GF-D8 (cell line): ENCODE measurements around the gene MSI2.

Experiments used
- DNase-seq: peaks from one replicate; lab custom pipeline; 2025; lab: John Stamatoyannopoulos, UW

Gene MSI2

DNA sequence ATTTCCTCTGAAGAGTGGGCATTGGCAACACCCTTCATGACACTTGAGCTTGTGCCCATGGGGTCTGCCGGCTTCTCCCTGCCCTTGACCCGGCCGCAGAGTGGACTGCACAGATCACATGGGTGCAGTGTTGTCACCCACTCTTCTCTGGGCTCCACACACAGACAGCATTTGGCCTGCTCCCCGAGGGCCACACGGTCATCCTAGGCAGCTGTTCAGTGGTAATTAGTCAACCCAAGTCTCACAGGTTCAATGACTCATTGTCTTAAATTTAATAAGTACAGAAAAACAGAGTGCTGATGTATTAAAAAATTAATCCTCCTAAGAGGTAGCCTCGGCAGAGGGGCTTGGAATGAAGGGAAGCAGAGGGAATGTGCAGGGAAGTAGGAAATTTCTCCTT lies 204.8 kb downstream of the MSI2 start:
- no peak for DNase-seq

DNA sequence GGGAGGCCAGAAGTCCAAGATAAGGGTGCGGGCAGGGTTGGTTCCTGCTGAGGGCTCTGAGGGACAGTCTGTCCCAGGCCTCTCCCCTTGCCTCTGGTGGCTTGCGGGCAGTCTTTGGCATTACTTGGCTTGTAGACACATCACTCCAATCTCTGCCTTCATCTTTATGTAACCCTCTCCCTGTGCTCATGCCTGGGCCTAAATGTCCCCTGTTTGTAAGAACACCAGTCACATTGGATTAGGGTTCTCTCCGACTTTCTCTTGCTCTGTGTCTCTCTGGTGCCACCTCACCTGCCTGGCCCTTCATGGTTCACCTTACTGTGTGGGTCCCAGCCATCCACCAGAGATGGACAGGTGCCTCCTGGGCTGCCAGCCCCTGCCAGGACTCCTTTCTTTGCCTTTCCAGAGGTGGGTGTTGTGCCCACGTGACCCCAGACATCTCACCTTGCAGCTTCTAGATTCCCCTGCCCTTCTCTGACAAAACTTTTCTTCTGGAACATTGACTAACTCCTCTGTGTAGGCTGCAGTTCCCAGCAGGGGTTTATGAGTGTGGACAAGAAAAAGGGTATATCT lies 205.8 kb downstream of the MSI2 start:
- no peak for DNase-seq

DNA sequence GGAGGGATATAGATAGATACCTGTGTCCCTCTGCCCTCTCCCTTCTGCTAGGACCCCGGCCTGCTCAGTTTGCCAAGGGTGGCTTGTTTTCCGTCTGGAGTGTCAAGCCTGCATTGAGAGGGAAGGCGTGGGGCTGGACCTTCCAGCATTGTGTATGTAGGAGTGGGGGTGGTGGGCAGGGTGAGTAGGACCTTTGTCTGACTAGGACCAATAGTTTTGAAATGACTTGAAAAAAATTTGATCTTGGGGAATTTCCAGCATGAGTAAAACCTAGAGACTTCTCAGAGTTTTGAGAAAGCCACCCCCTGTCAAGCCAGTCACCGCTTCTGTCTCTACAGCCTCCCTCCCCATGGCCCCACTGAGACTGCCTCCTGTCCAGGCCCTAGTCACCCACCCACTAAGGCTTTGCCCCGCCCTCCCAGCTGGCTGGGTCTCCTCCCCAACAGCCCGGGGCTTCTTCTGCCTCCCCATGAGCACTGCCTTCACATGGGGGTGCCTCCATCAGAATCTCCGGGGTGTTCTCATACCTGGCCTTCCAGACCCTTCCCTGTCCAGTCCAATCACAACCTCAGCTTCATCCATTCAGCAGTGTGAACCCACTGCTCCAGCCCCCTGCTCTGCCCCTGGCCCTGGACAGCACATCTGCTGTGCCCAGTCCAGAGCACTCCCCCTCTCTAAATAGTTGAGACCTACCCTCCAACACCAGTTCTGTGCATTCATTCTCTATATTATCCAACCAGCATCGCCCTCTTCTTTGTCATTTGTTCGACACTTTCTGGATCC lies 207.0 kb downstream of the MSI2 start:
- DNase-seq, result no peak

DNA sequence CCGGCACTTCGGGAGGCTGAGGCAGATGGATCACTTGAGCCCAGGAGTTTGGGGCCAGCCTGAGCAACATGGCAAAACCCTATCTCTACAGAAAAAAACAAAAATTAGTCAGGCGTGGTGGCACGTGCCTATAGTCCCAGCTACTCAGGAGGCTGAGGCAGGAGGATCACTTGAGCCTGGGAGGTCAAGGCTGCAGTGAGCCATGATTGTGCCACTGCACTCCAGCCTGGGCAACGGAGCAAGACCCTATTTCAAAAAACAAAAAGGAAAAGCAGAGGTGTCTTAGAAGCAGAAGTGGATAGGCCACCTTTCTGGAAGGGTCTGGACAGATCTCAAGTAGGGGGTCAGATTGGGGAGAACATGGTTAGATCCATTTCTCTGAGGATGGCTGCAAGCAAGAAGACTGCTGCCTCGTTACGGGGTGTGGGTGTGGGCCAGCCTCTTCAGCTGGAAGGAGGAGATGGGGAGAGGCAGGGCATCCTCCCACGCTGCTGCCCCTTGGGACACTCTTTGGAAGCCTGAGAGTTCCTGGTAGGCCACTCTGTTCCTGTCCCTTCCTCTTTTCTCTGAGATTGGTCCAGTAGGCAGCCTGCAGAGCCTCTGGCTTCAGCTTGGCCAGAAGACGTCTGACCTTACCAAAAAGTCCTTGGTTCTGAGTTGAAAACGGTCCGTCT lies 208.0 kb downstream of the MSI2 start:
- DNase-seq, result no peak

DNA sequence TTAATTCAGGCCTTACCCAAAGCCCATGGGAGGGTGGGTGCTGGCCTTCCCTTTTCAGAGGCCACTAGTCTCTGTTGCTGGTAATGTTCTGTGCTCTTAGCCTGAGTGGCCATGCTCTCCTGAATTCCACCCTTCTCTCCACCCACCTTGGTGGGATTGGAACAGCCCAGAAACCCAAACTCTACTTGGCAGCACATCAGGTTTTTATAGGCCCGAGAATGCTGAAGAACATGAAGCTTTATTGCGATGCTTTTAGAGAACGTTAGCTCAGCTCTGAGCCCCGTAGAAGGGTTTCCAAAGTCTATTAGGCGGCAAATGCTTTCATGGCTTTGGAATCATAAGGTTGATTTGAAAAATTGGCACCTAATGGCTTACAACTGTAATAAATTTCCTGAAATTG lies 209.3 kb downstream of the MSI2 start:
- no peak for DNase-seq

DNA sequence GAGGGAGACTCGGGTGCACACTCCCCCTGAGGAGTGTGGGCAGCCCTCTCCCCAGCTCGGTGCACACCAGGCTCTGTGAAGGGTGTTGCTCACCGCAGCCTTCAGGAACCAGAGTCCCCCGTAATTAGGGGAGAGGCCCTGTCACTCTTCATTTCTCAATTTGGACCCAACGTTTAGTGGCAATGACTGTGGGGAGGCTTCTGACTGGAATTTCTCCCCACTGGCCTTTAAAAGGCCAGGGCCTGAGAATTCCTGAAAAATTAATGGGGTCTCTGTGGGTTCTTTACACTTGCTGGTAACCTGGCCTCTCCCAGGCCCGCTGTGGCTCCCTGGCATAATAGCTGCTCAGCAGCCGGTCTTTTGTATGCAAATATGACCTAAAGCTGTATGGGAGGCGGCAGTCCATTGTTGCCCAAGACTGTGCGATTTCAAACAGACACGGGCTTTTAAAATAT lies 209.7 kb downstream of the MSI2 start:
- DNase-seq, result no peak

DNA sequence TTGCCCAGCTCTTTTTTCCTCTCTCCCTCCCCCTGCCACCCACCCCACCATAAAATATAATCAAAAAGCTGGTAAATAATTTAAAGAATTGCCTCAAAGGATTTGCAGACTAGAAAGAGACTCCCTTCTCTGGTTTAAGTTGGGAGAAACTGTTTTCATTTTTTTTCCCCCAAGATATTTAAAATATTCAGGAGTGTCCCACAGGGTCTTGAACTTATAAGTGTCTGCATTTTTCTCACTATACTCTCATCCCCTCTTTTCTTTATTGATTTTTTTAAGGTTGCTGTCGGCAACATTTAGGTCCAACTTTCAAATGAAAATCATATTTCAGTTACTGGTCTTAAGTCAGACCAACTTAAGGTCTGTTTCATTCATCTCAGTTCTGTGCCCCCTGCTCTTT lies 210.2 kb downstream of the MSI2 start:
- DNase-seq, result no peak

DNA sequence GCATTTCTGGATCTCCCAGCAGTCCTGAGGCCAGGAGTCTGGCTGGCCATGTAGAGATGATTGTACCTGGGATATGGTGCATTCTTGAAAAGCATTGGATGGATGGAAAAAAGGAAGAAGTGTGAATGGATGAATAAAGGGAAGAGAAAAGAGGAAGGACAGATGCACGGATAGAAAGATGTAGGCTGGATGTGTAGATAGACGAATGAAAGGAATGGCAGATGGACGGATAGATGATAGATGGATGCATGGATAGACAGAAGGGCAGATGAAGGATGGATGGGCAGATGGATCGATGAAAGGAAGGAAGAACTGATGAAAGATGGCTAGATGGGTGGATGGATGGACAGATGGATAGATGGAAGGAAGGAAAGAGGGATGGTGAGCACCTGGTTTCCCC lies 210.9 kb downstream of the MSI2 start:
- DNase-seq, result no peak

DNA sequence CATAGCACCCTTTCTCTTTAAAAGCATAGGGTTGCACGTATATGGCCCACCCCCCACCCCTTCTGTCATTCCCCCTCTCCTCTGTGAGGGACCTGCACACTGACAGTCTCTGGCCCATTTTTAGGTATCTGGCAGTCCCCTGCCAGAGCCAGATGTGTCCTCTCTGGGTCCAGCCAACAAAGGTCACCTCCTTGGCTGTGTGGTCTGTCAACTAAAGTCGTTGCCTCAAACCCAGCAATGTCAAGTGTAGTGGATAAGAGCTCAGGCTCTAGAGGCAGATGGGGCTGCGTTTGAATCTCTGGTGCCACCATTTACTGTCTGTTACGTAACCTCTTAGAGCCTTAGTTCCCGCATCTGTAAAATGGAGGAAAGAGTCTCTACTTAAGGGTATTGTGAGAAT lies 211.5 kb downstream of the MSI2 start:
- DNase-seq, result no peak

DNA sequence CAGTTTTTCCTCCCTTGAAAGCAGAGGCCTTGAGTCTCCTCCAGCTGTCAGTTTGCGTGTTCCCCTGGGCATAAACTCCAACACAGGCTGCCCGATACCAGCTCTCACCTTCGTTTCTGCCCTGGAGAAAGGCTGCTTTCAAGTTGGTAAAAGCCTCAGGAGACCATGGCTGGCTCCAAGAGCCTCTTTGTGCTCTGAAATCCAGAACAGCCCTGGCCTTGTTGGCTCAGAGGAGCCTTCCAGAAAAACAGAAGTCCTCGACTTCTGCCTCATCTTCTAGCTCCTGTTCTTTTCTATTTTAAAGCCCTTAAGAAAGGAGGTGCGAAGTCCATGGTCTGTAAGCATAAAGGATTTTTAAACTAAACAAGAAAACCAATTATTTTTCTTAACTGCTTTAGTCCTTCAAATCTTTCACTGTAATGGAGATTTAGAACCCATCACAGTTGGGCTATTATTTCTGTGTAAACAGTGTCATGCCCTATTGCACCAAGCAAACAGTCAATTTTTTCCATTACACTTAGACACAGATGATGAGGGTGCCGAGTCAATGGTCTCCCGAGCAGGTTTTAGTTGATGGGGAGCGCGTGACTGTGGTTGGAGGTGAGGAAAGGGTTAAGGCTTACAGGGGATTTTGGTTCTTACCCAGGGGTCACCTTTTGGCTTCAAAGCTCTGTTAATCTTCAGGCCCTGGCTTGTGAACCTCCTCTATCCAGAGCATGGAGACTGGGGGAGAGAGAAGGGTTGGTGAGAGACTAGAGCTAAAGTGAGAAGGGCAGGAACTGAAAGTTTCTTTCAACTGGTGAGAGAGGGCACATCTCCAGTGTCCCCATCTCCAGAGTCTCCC lies 212.8 kb downstream of the MSI2 start:
- no peak for DNase-seq

DNA sequence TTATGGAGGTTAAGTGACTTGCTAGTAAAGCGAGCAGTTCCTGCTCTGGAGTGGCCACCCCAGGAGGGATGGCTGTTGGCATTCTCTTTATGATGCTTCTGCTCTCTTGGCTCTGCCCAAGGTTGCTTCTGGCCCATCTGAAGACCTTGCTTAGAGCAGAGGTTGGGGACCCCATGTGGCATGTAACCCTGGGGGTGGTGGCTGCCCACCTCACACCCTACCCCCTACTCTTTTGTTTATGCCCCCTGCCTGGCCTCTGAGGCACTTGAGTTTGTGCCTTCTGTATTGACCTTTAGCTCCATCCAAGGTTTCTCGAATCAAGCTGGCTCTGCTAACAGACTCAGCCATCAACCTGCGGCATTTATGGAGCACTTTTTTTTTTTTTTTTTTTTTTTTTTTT lies 214.6 kb downstream of the MSI2 start:
- DNase-seq, result no peak

DNA sequence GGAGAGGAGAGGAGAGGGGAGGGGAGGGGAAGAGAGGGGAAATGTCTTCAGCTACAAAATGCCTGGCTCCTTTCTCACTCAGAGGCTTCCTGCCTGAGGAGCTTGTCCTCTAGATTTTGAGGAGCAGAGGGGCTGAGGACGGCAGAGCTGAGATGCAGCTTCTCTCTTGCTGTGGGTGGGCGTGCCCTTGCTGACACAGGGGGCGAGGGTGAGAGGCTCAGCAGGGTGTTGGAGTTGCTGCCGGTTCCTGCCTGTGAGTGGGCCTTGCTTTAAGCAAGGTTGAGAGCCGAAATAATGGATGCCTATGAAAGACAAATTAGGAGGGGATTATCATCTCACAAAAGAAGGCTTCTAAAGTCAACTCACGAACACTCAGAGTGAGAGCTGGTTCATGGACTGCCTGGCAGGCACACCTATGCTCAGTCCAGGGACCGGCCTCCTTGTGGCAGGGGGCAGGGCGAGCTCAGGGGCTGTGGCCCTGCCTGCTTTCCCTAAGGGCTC lies 215.6 kb downstream of the MSI2 start:
- no peak for DNase-seq

DNA sequence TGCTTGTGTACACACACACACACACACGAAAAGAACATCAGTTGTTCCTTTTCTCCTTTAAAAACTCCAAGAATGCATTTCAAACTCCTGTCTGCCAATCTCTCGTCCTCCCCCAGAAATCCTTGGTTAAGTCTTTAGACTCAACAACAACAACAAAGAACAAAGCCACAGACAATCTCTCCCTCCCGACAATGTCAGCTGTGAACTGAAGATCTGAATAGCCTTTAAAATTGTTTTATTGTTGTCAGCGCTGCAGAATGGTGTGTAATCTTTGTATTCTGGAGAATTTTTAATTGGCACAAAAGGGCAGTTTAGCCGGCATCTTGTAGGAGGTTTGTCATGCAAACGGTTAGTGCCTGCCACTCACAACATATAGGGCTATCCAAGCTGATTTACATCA lies 219.5 kb downstream of the MSI2 start:
- no peak for DNase-seq

DNA sequence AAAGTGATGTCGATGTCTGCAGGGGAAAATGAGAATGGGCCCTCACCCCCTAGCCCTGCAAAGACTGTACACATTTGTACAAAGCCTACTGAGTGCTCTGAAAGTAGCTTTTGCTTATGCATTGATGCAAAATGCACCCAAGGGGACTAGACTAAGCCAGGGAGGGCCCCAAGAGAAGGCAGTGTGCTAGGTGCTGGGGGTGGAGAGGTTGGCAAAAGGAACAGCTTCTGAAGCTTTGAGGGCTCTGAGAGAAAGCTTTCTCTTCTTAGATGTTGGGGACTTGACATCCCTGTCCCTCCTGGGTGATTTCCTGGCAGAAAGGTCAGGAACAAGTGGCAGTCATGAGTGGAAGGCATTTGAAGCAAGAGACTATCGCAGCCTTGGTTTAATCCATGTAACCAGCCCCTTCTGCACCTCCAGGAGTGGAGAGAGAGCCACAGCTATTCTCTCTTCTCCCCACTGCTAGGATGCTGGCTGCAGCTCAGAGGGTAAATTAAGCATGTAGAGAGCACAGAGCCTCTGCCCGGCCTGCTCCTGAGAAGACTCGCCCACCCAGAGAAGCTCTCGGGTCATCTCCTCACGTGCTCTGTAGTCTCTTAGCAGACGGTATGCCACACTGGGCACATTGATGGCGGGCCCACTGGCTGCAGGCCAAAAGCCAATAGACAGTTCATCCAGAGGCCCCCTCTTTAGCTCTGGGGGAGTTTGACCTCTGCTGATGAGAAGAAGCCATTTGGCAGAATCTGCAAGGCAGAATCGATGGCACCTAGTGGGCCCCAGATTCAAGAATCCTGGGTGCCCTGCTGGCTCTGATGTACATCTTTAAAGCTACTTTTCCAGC lies 221.4 kb downstream of the MSI2 start:
- DNase-seq, result no peak

DNA sequence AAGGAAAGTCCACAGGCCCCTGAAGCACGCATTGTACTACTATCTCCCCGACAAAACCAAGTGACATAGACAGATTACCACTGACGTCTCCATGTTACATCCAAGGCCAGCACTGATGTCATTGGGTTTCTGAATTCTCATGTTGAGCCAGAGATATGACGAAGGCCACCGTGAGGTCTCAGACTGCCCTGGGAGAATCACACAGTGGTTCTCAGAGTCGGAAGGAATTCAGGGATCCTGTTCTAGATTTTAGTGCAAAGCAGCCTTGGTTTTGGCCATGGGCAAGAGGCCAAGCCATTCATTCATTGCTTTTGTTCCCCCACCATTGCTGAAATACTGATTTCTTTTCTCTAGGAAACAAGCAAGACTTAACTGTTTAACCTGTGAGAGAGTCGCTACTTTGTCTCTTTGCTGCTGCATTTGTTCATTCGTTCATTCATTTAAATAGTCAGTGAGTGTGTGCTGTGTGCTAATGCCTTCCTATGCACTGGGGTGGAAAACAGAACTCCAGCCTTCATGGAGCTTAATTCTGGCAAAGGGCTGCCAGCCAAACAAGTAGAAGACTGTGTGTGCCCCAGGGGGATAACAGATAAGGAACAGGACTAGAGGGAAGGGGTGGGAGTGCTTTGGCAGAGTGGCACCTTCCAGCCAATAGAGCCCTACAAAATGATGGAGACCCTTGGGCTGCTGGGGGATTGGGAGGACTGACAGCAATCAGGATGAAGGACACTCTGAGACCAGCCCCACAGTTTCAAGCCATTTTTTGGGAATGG lies 222.3 kb downstream of the MSI2 start:
- DNase-seq, result no peak

DNA sequence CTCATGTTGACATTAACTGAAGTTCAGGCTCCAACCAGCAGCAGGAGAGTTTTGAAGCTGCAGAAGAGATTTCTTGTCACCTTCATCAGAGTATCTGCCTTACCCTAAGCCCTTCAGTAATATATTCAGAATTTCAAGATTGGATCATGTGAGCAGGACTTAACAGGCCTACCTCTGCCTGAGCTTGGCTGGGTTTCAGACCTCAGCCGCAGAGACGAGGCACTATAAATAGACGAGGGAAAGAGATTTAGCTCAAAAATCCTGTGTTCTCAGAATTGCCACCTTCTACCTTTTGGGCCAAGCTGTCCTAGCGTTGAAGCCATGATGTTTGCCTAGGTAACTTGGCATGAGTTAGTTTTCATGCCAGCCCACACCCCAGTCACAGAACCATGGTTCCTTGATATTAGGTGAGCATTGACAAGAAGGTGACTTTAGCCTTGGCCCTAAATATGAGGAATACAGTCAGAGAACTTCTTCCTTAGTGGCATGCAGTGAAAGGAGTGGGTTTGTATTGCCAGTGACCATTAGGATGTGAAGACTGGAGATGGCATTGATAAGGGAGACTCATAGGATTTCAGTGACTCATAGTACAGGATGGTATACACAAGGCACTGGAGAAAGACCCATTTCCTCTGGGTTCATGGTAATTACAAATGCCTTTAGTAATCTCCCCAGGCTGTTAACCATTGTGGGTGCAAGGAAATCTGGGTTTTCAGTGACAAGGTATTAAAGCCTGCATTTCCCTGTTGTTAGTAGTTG lies 224.3 kb downstream of the MSI2 start:
- DNase-seq, result no peak

DNA sequence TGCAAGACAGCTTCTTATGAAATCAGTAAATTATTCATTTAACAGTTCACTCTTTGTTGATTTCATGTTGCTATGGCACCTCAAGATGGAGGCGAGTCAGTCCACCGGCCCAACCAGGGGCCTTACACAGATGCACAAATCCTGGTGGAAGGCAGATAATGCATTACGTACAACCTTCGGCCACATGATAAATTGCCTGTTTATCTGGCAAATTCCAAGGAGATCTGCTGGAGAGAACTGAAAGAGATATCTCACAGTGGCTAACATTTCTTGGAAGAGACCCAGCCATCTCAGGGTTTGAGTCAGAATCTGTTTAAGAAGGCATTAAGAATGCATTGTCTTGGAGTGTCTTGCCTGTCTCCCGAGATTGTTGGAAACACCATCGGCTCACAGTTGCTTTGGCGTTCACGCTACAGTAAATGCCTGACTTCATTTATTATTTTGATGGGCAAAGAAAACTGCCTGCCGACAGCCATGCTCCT lies 225.6 kb downstream of the MSI2 start:
- DNase-seq, result no peak

DNA sequence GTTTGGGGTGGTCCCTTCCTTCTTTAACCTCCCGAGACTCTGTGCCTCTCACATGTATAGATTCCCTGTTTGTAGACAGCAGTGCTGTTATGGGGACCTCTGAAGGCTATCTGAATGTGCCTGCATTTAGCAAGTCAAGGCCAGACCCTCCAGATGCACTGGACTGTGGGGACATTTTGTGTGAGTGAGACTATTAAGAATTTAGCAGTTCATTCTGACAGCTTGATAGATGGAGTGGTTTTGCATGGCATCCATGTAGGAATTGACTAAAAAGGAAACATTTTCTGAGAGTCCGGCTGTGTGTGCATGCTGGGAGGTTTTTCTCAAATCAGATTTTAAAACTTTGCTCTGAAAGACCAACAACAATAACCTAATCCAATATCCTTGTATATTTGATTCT lies 226.3 kb downstream of the MSI2 start:
- no peak for DNase-seq

DNA sequence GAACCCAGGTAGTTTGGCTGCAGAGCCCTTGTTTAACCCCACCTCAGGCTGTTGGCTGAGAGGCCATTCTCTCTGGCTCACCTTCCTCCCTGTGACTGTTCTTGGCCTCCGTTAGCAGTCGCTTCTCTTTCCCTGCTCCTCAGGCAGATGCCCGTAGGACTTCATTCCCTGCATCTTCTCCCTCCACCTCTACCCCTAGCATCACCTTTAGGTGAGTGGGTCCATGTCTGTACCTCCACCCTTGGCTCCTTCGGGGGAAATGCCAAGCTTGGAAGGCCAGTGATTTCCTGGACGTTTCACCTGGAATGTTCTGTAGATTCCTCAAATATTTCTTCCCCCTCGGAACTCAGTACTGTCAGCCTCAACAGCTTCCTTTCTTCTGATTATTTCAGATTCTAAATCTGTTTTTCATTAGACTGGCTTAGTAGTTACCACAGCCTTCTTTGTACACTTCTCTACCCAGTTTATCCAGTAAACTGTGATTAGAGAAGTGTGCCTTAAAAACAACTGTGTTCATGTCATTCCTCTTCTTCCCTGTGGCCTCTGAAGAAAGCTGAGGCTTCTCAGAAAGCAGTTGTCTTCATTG lies 227.9 kb downstream of the MSI2 start:
- no peak for DNase-seq
